CD4-positive, alpha-beta memory T cell (primary cell): ENCODE measurements around the gene CEACAM21. TPM values are rescaled to one million over a fixed set of nuclear protein-coding genes. Genes with fewer than 3 reads are reported as not detected.
A peak's percentile ranks its signal among the peaks of the same experiment; 100 is the strongest.

Experiments
- CTCF ChIA-PET: fragments of 350-600 bp; sonication (Branson Sonifier 250); formaldehyde crosslinking; loops from one replicate; lab custom pipeline; 2021; ENCODE audit warnings: inconsistent platforms; ENCODE audit not compliant: partially characterized antibody; lab: Charles Lee
- POLR2A ChIA-PET: fragments of 350-600 bp; sonication (Branson Sonifier 250); formaldehyde crosslinking; loops from one replicate; lab custom pipeline; 2021; ENCODE audit not compliant: partially characterized antibody; lab: Charles Lee
- DNase-seq, 5 donors: peaks; one replicate each; pipeline versions ENCODE4 v3.0.0 to v3.0.0-alpha.2; 2020 to 2022; ENCODE audit warnings: mixed read lengths in 1 of 5
- H3K27ac ChIP-seq: one replicate; pipeline ENCODE4 v1.7.0; 2013; ENCODE audit warnings: low read depth, low read length
- H3K27me3 ChIP-seq: 2 replicates; pipeline ENCODE4 v1.7.0; 2013; ENCODE audit warnings: mild to moderate bottlenecking, low read length, moderate library complexity; ENCODE audit not compliant: insufficient read depth
- H3K36me3 ChIP-seq: 2 replicates; pipeline ENCODE4 v1.7.0; 2013; ENCODE audit warnings: mild to moderate bottlenecking, low read length, moderate library complexity; ENCODE audit not compliant: insufficient read depth
- H3K4me1 ChIP-seq: 2 replicates; pipeline ENCODE4 v1.7.0; 2013; ENCODE audit warnings: mild to moderate bottlenecking, low read length, moderate library complexity; ENCODE audit not compliant: insufficient read depth
- H3K4me3 ChIP-seq, 2 donors: one replicate each; pipeline ENCODE4 v1.7.0; 2013; ENCODE audit warnings: low read length in 2 of 2, mild to moderate bottlenecking in 1 of 2
- H3K9me3 ChIP-seq, 2 donors: one replicate each; pipeline ENCODE4 v1.7.0; 2013; ENCODE audit warnings: low read length in 2 of 2, control low read depth in 1 of 2; ENCODE audit not compliant: control insufficient read depth in 1 of 2
- H3K27ac Mint-ChIP-seq, 7 donors: one replicate each; pipeline ENCODE4 v1.8.0; 2020 to 2021; ENCODE audit warnings: mixed read lengths in 7 of 7, mild to moderate bottlenecking in 6 of 7, inconsistent platforms in 3 of 7, moderate library complexity in 3 of 7
- H3K27me3 Mint-ChIP-seq, 2 donors: one replicate each; pipeline ENCODE4 v1.8.0; 2020 to 2021; ENCODE audit warnings: mixed read lengths in 2 of 2
- H3K36me3 Mint-ChIP-seq, 2 donors: one replicate each; pipeline ENCODE4 v1.8.0; 2020 to 2021; ENCODE audit warnings: mixed read lengths in 2 of 2, inconsistent platforms in 1 of 2, mild to moderate bottlenecking in 1 of 2
- H3K4me1 Mint-ChIP-seq, 4 donors: one replicate each; pipeline ENCODE4 v1.8.0; 2020 to 2021; ENCODE audit warnings: mixed read lengths in 4 of 4, mild to moderate bottlenecking in 1 of 4
- H3K4me3 Mint-ChIP-seq, 8 donors: one replicate each; pipeline ENCODE4 v1.8.0; 2020 to 2021; ENCODE audit warnings: mixed read lengths in 8 of 8, mild to moderate bottlenecking in 7 of 8, moderate library complexity in 6 of 8, inconsistent platforms in 3 of 8
- H3K9me3 Mint-ChIP-seq, 8 donors: one replicate each; pipeline ENCODE4 v1.8.0; 2020 to 2021; ENCODE audit warnings: mixed read lengths in 8 of 8, mild to moderate bottlenecking in 5 of 8, inconsistent platforms in 3 of 8, moderate library complexity in 1 of 8
- intact Hi-C: fragments of 100-400 bp; cut with micrococcal nuclease; formaldehyde crosslinking; loops from one replicate; pipeline ENCODE4 v1.15.1; 2023
- polyA plus RNA-seq, 2 donors: library from polyadenylated mRNA; unstranded; fragments of 300-500 nt; fragmentation: Illumina TruSeq; gene quantifications; one replicate each; pipeline ENCODE4 v1.2.3, GENCODE V29; 2021
- total RNA-seq, 2 experiments: library from RNA; stranded (reverse); gene quantifications; one replicate each; pipeline ENCODE4 v1.2.3, GENCODE V29; 2021

Gene CEACAM21
- total and polyA plus RNA-seq, 4 experiments from 2014 or later, result 42.8 to 61.2 (median 54.6) TPM

DNA sequence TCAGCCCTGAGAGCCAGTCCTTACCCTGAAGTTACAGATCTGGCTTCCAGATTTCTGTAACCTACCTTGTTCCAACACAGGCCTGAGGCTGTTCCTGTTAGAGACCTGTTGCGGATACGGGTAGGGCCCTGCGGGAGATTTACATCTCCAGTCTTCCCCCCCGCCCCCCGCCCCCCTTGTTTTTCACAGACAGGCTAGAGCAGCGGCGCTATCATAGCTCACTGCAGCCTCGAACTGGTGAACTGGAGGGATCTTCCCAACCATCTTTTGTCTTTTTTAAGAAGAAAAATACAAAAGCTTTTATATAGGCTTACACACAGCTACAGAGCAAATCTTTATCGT, 10.6 kb upstream of the CEACAM21 start:
- H3K4me1 ChIP-seq, result peaks cover 75% of the 10 kb centered on the region
- no peaks in the 10 kb centered on the region for H3K27me3 Mint-ChIP-seq
- no peak overlapping the region for H3K27ac ChIP-seq
- peaks cover 36 to 45% of the 10 kb centered on the region in 2 donors for H3K36me3 Mint-ChIP-seq
- intact Hi-C loops, result no loop called here
- ChIA-PET CTCF (interaction anchor here (0.5 to 18.0 kb wide), 6 partner anchors 26 to 169 kb away, joined by 3 to 561 read pairs (median 6); no protein-coding TSS in a partner anchor), POLR2A (interaction anchor here (9.4 to 22.7 kb wide), 2 partner anchors 9 to 22 kb away, joined by 141 to 547 read pairs; no protein-coding TSS in a partner anchor)
- peaks cover 4% of the 10 kb centered on the region for H3K36me3 ChIP-seq
- no peak for DNase-seq
- H3K27me3 ChIP-seq, result no peaks in the 10 kb centered on the region
- H3K4me3 Mint-ChIP-seq, result peak overlapping the region in 3 of 8 donors; percentile 0 to 24 (median 7)
- H3K9me3 ChIP-seq, result no peaks in the 10 kb centered on the region
- H3K9me3 Mint-ChIP-seq, result no peaks in the 10 kb centered on the region
- peaks cover 43 to 82% (median 66%) of the 10 kb centered on the region in 4 donors for H3K4me1 Mint-ChIP-seq
- H3K27ac Mint-ChIP-seq, result peak overlapping the region in 4 of 7 donors; percentile 46 to 79 (median 64)
- no peak overlapping the region for H3K4me3 ChIP-seq

DNA sequence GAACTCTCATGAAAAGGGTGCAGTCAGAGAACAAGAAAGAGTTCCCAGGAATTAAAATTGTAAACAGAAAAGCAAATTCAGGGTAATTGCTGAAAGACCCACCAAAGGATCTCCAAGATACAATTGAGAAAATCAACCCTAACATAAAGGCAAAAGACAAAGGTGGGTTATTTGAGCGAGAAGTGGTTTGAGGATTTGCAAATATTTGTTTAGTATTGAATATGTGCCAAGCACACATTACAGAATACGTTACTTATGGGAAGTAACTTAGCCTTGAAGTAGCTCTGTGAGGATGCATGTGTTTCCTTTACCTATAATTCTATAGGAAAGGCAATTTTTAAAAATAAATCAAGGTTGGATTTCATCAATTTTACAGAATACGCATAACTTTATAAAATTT, 10.0 kb upstream of the CEACAM21 start:
- H3K27ac Mint-ChIP-seq, result peak overlapping the region in 1 of 7 donors; percentile 33
- H3K4me1 ChIP-seq, result peaks cover 75% of the 10 kb centered on the region
- intact Hi-C loops, result no loop called here

DNA sequence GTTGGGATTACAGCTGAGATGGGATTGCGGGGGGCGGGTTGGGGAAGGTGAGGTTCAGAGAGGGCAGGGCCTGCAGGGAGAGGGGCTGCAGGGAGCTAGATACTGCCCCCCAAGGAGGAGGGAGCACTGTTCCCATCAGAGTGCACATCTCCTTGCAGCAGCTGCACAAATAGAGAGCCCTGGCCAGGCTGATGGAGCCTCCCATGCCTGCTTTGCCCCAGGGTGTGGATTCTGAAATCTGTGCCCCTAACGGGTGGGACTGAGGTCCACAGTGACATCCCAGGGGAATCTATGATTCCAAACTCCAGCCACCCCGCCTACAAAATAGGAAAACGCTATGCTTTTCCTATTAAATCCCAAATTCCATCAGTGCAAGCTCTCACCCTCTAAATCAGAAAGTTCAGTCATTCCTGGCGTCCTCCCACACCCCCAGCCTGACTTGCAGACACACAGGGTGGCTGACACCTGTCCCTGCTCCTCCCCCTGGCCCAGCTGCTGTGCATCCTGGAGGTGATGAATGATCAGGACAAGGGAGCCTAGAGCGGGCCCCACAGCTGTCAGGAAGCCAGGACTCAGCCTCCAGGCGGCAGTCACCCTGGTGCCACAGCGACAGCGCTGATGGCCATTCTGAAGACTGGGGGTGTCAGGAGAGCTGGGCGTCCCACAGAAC, 6.3 kb upstream of the CEACAM21 start:
- Mint-ChIP-seq H3K4me1 (peaks cover 20 to 57% (median 39%) of the 10 kb centered on the region in 4 donors), H3K4me3 (no peak overlapping the region), H3K9me3 (no peaks in the 10 kb centered on the region), H3K27me3 (no peaks in the 10 kb centered on the region), H3K27ac (peak overlapping the region in 3 of 7 donors; percentile 36 to 70 (median 51)), H3K36me3 (peaks cover 30 to 39% of the 10 kb centered on the region in 2 donors)
- peaks cover 48% of the 10 kb centered on the region for H3K4me1 ChIP-seq
- intact Hi-C loops, result loop anchor here (1.0 kb wide), 4 partner anchors 27 to 120 kb away; no protein-coding TSS in a partner anchor
- H3K4me3 ChIP-seq, result no peak overlapping the region
- H3K36me3 ChIP-seq, result peaks cover 13% of the 10 kb centered on the region
- CTCF ChIA-PET, result interaction anchor here (1.0 to 18.0 kb wide), 15 partner anchors 9 to 206 kb away, joined by 3 to 561 read pairs (median 5); partner anchors contain the start of genes B9D2 and DMAC2
- H3K27me3 ChIP-seq, result no peaks in the 10 kb centered on the region
- H3K27ac ChIP-seq, result no peak overlapping the region
- no peaks in the 10 kb centered on the region for H3K9me3 ChIP-seq
- no peak for DNase-seq
- POLR2A ChIA-PET, result interaction anchor here (1.1 to 22.7 kb wide), 8 partner anchors 14 to 271 kb away, joined by 3 to 547 read pairs (median 6); no protein-coding TSS in a partner anchor

More for the DNA sequence above, 10.0 kb upstream of the CEACAM21 start:
- no peak for DNase-seq
- H3K36me3 ChIP-seq, result peaks cover 4% of the 10 kb centered on the region
- Mint-ChIP-seq H3K36me3 (peaks cover 34 to 44% of the 10 kb centered on the region in 2 donors), H3K4me1 (peaks cover 43 to 82% (median 67%) of the 10 kb centered on the region in 4 donors), H3K4me3 (no peak overlapping the region), H3K9me3 (no peaks in the 10 kb centered on the region), H3K27me3 (no peaks in the 10 kb centered on the region)
- POLR2A ChIA-PET, result interaction anchor here (1.2 to 22.7 kb wide), 3 partner anchors 10 to 44 kb away, joined by 4 to 547 read pairs (median 141); no protein-coding TSS in a partner anchor
- CTCF ChIA-PET, result interaction anchor here (0.5 to 18.0 kb wide), 4 partner anchors 26 to 117 kb away, joined by 3 to 561 read pairs (median 82); no protein-coding TSS in a partner anchor
- H3K27ac ChIP-seq, result no peak overlapping the region
- no peaks in the 10 kb centered on the region for H3K9me3 ChIP-seq
- no peaks in the 10 kb centered on the region for H3K27me3 ChIP-seq
- H3K4me3 ChIP-seq, result no peak overlapping the region

DNA sequence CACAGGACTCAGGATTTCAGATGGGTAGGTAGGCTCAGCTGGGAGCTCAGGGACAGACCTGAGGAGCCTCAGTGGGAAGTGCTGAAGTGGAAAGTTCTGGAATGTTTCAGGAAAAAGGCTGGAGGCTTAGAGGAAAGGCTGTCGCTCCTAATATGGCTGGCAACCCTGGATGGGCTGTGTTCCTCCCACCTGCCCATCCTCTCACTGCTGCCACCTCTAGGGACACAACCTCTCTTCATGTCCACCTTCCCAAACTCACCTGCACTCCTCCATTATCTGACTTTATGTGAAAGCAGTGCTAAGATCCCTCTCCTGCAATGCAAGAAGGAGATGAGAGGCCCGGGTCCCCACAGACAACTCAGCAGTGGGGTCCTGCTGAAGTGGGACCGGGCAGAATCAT, 5.8 kb upstream of the CEACAM21 start:
- Histone ChIP-seq H3K9me3 (no peaks in the 10 kb centered on the region), H3K27me3 (no peaks in the 10 kb centered on the region), H3K36me3 (peaks cover 13% of the 10 kb centered on the region), H3K4me3 (no peak overlapping the region), H3K4me1 (peaks cover 43% of the 10 kb centered on the region), H3K27ac (no peak overlapping the region)
- no peaks in the 10 kb centered on the region for H3K27me3 Mint-ChIP-seq
- CTCF ChIA-PET, result interaction anchor here (0.6 to 18.0 kb wide), 15 partner anchors 10 to 397 kb away, joined by 3 to 561 read pairs (median 5); partner anchors contain the start of genes B9D2 and DMAC2
- H3K36me3 Mint-ChIP-seq, result peaks cover 30 to 39% of the 10 kb centered on the region in 2 donors
- no peaks in the 10 kb centered on the region for H3K9me3 Mint-ChIP-seq
- H3K4me1 Mint-ChIP-seq, result peaks cover 20 to 57% (median 41%) of the 10 kb centered on the region in 4 donors
- H3K27ac Mint-ChIP-seq, result peak overlapping the region in 5 of 7 donors; percentile 5 to 87 (median 75)
- intact Hi-C loops, result loop anchor here (1.0 kb wide), 4 partner anchors 27 to 121 kb away; no protein-coding TSS in a partner anchor
- POLR2A ChIA-PET, result interaction anchor here (0.9 to 22.7 kb wide), 7 partner anchors 14 to 272 kb away, joined by 3 to 547 read pairs (median 6); no protein-coding TSS in a partner anchor
- peak overlapping the region in 1 of 8 donors; percentile 57 for H3K4me3 Mint-ChIP-seq
- no peak for DNase-seq

DNA sequence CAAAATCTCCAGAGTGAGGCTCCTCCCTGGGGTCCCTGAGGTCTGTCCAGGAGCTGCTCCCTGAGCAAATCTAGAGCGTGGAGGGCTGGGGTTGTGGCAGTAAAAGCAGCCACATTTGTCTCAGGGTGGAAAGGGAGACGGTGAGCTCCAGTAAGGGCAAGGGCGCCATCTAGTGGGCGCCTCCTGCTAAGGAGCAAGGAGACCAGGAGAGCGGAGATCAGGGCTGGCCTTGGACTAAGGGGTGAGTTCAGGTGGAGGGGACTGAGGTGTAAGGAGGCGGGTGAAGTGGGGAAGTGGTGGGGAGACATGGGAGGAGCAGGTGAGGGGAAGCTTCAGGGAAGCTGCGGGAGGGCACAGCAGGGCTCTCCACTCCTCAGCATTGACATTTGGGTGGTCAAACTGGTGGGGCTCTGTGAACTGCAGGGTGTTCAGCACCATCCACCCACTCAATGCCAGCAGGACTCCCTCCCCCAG, 5.3 kb upstream of the CEACAM21 start:
- H3K4me1 ChIP-seq, result peaks cover 43% of the 10 kb centered on the region
- peak; percentile 80 to 83 (median 82) for DNase-seq
- H3K4me3 Mint-ChIP-seq, result peak overlapping the region in 5 of 8 donors; percentile 35 to 74 (median 47)
- ChIA-PET CTCF (interaction anchor here (0.6 to 18.0 kb wide), 14 partner anchors 10 to 397 kb away, joined by 3 to 561 read pairs (median 5); partner anchors contain the start of gene B9D2), POLR2A (interaction anchor here (0.6 to 22.7 kb wide), 9 partner anchors 9 to 272 kb away, joined by 3 to 547 read pairs (median 4); no protein-coding TSS in a partner anchor)
- no peaks in the 10 kb centered on the region for H3K27me3 ChIP-seq
- H3K27ac ChIP-seq, result no peak overlapping the region
- no peak overlapping the region for H3K4me3 ChIP-seq
- H3K36me3 ChIP-seq, result peaks cover 13% of the 10 kb centered on the region
- peaks cover 22 to 59% (median 44%) of the 10 kb centered on the region in 4 donors for H3K4me1 Mint-ChIP-seq
- intact Hi-C loops, result loop anchor here (1.0 kb wide), 4 partner anchors 27 to 121 kb away; no protein-coding TSS in a partner anchor
- H3K27me3 Mint-ChIP-seq, result no peaks in the 10 kb centered on the region
- peaks cover 32 to 36% of the 10 kb centered on the region in 2 donors for H3K36me3 Mint-ChIP-seq
- H3K27ac Mint-ChIP-seq, result peak overlapping the region; percentile 5 to 87 (median 65)
- no peaks in the 10 kb centered on the region for H3K9me3 Mint-ChIP-seq
- no peaks in the 10 kb centered on the region for H3K9me3 ChIP-seq

DNA sequence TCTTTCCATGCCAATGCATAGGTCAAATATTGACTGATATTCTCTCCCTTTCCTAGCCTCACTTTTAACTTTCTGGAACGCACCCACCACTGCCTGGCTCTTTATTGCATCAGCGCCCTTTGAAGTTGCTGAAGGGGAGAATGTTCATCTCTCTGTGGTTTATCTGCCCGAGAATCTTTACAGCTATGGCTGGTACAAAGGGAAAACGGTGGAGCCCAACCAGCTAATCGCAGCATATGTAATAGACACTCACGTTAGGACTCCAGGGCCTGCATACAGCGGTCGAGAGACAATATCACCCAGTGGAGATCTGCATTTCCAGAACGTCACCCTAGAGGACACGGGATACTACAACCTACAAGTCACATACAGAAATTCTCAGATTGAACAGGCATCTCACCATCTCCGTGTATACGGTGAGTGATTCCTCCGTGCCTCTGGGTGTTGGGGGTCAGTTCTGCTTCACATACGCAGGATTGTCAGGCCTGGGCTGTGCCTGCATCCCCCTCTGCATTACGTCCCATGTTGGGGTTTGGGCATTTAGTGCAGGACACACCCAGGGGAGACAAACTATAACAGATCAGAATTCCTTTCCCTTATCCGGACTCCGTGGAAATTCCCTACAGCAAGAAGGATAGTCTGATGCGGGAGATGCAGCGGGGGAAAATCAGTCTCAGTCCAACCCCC, 1.3 kb downstream of the CEACAM21 start:
- Histone ChIP-seq H3K4me1 (peaks cover 22% of the 10 kb centered on the region), H3K4me3 (no peak overlapping the region), H3K36me3 (peaks cover 41% of the 10 kb centered on the region), H3K9me3 (no peaks in the 10 kb centered on the region), H3K27ac (no peak overlapping the region), H3K27me3 (no peaks in the 10 kb centered on the region)
- peaks cover 0 to 10% (median 2%) of the 10 kb centered on the region in 8 donors for H3K9me3 Mint-ChIP-seq
- H3K4me1 Mint-ChIP-seq, result peaks cover 20 to 36% (median 25%) of the 10 kb centered on the region in 4 donors
- H3K4me3 Mint-ChIP-seq, result peak overlapping the region in 4 of 8 donors; percentile 24 to 32 (median 28)
- peak overlapping the region in 5 of 7 donors; percentile 6 to 57 (median 13) for H3K27ac Mint-ChIP-seq
- ChIA-PET CTCF (interaction anchor here (1.4 to 3.6 kb wide), 3 partner anchors 13 to 128 kb away, joined by 5 to 19 read pairs (median 8); no protein-coding TSS in a partner anchor), POLR2A (no interaction called here)
- intact Hi-C loops, result no loop called here
- DNase-seq, result no peak
- H3K36me3 Mint-ChIP-seq, result peaks cover 53 to 70% of the 10 kb centered on the region in 2 donors
- H3K27me3 Mint-ChIP-seq, result no peaks in the 10 kb centered on the region
